Osteoblast (primary cell): ENCODE data around the gene TMEM240. TPM values are rescaled to one million over a fixed set of nuclear protein-coding genes. Genes with fewer than 3 reads are reported as not detected.
A peak's percentile ranks its signal among the peaks of the same experiment; 100 is the strongest.

Source experiments
- DNase-seq: peaks from one replicate; pipeline ENCODE4 v3.0.0; 2011; ENCODE audit warnings: low spot score, mixed read lengths; ENCODE audit not compliant: insufficient read length; ENCODE audit errors: missing footprints
- H2AFZ ChIP-seq: 2 replicates; pipeline ENCODE4 v1.6.0; 2011; ENCODE audit warnings: mild to moderate bottlenecking, low read length
- H3K27ac ChIP-seq: 2 replicates; pipeline ENCODE4 v1.5.1; 2011; ENCODE audit warnings: mild to moderate bottlenecking, low read depth, low read length, moderate library complexity
- H3K27me3 ChIP-seq: 2 replicates; pipeline ENCODE4 v1.6.0; 2012; ENCODE audit warnings: mild to moderate bottlenecking, control low read depth, inconsistent platforms, low read length, moderate library complexity; ENCODE audit not compliant: insufficient read depth
- H3K36me3 ChIP-seq: 2 replicates; pipeline ENCODE4 v1.5.1; 2011; ENCODE audit warnings: mild to moderate bottlenecking, low read length, control low read depth, moderate library complexity; ENCODE audit not compliant: insufficient read depth
- H3K4me1 ChIP-seq: 2 replicates; pipeline ENCODE4 v1.5.1; 2011; ENCODE audit warnings: mild to moderate bottlenecking, low read length, control low read depth, moderate library complexity; ENCODE audit not compliant: insufficient read depth
- H3K4me2 ChIP-seq: 2 replicates; pipeline ENCODE4 v1.6.0; 2011; ENCODE audit warnings: mild to moderate bottlenecking, low read length; ENCODE audit not compliant: insufficient read depth
- H3K4me3 ChIP-seq: fragments of 200-600 bp; sonication (generic); 3 replicates; pipeline ENCODE4 v1.5.1; 2012; ENCODE audit warnings: mild to moderate bottlenecking, low read length, inconsistent platforms; ENCODE audit not compliant: insufficient read depth
- H3K79me2 ChIP-seq: 2 replicates; pipeline ENCODE4 v1.6.0; 2012; ENCODE audit warnings: mild to moderate bottlenecking, low read length, control low read depth, inconsistent platforms; ENCODE audit not compliant: insufficient read depth
- H3K9me3 ChIP-seq: 2 replicates; pipeline ENCODE4 v1.5.1; 2011; ENCODE audit warnings: low read depth, low read length, control low read depth
- H4K20me1 ChIP-seq: 2 replicates; pipeline ENCODE4 v1.6.0; 2012; ENCODE audit warnings: mild to moderate bottlenecking, low read length, control low read depth; ENCODE audit not compliant: insufficient read depth
- total RNA-seq: library from RNA; depleted of rRNA; stranded (reverse); fragments of >200 nt; gene quantifications from 2 replicates; pipeline ENCODE4 v1.2.3, GENCODE V29; 2012
- TF ChIP-seq, protein P1 (sequence below): IDR thresholded peaks from 2 replicates; pipeline ENCODE4 v1.5.1; 2011; ENCODE audit warnings: mild to moderate bottlenecking, low read depth, low read length, moderate library complexity; ENCODE audit errors: extremely low read depth

Gene TMEM240
- 1.8 and 2.7 TPM in 2 replicates for total RNA-seq

DNA sequence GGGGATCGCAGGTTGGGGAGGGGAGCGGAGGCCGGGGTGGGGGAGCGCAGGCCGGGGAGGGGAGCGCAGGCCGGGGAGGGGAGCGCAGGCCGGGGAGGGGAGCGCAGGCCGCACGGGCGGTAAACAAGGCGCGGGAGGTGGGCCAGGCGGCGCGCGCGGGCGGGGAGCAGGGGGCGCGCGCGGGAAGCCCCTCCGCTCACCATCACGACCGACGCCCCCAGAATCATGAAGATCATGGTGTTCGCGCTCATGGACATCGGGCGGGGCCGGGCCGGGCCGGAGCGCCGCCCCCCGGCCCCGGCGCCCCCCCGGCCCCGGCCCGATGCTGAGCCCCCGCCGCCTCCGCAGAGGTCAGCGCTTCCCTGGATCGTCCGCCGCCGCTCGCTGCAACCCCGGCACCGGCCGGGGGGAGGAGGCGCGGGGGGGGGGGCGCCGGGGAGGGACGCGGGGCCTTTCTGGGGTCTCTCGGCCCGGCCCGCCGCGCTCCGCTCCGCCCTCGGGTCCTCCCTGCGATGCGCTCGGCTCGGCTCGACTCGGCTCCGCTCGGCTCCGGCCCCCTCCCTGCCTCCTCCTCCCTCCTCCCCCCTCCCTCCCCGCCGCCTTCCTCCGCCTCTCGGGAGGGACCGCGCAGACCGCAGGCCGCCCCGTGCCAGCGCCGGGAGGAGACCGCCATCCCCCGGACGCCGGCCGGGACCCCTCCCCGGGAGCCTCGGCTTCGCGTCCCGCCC, at the start of gene TMEM240:
Gene TMEM240, minus strand, starts transcription at position 535 of the 728 bp plus-strand sequence. Its CDS starts 278 bp downstream, at position 257.
- H3K79me2 ChIP-seq = peaks cover 21% of the 10 kb centered on the region
- H3K4me2 ChIP-seq = peak within 1 kb of the TSS; percentile 78
- peak within 1 kb of the TSS; percentile 72 for H3K4me3 ChIP-seq
- H3K27ac ChIP-seq = no peak within 1 kb of the TSS
- no peak within 1 kb of the TSS for H2AFZ ChIP-seq
- peak; percentile 100 for DNase-seq
- no peaks in the 10 kb centered on the region for H3K4me1 ChIP-seq
- H3K36me3 ChIP-seq = peaks cover 21% of the 10 kb centered on the region
- peaks cover 16% of the 10 kb centered on the region for H4K20me1 ChIP-seq
- H3K9me3 ChIP-seq = no peaks in the 10 kb centered on the region
- no peaks in the 10 kb centered on the region for H3K27me3 ChIP-seq
- TF ChIP-seq, protein P1, sequence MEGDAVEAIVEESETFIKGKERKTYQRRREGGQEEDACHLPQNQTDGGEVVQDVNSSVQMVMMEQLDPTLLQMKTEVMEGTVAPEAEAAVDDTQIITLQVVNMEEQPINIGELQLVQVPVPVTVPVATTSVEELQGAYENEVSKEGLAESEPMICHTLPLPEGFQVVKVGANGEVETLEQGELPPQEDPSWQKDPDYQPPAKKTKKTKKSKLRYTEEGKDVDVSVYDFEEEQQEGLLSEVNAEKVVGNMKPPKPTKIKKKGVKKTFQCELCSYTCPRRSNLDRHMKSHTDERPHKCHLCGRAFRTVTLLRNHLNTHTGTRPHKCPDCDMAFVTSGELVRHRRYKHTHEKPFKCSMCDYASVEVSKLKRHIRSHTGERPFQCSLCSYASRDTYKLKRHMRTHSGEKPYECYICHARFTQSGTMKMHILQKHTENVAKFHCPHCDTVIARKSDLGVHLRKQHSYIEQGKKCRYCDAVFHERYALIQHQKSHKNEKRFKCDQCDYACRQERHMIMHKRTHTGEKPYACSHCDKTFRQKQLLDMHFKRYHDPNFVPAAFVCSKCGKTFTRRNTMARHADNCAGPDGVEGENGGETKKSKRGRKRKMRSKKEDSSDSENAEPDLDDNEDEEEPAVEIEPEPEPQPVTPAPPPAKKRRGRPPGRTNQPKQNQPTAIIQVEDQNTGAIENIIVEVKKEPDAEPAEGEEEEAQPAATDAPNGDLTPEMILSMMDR = no peak

DNA sequence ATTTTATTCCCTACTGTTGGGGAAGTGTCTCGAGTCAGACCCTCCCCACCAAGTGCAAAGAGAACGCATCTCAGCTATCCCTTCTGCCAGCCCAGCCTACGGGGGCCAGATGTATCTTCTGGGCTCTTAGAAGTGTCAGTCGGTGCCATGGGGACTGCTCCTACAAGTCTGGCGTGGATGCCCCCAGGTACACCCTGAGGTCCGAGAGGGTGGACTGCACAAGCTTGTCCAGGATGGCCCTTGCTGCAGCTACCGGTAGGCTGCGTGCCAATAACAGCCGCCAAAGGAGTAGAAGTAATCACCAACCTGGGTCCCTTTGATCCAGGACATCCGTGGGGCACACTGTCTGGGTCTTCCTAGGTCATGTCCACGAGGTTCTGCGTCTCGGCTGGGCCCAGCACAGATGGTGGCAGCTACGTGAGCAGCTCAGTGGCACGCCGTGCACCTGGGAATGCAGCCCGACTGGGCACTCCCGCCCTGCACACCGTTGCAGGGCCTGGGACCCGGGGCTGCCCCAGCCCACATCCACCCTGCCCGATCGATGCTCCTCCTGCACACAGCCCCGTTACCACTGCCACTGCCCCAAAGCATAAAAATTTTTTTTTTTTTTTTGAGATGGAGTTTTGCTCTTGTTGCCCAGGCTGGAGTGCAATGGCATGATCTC, 43.1 kb upstream of the TMEM240 start:
- Histone ChIP-seq H4K20me1 (no peaks in the 10 kb centered on the region), H3K4me2 (no peak overlapping the region), H3K9me3 (no peaks in the 10 kb centered on the region), H2AFZ (no peak overlapping the region), H3K4me1 (no peaks in the 10 kb centered on the region), H3K36me3 (no peaks in the 10 kb centered on the region), H3K79me2 (no peaks in the 10 kb centered on the region), H3K27ac (no peak overlapping the region), H3K27me3 (peaks cover 11% of the 10 kb centered on the region), H3K4me3 (no peak overlapping the region)
- peak; percentile 51 for DNase-seq
- TF ChIP-seq, protein P1 = no peak

DNA sequence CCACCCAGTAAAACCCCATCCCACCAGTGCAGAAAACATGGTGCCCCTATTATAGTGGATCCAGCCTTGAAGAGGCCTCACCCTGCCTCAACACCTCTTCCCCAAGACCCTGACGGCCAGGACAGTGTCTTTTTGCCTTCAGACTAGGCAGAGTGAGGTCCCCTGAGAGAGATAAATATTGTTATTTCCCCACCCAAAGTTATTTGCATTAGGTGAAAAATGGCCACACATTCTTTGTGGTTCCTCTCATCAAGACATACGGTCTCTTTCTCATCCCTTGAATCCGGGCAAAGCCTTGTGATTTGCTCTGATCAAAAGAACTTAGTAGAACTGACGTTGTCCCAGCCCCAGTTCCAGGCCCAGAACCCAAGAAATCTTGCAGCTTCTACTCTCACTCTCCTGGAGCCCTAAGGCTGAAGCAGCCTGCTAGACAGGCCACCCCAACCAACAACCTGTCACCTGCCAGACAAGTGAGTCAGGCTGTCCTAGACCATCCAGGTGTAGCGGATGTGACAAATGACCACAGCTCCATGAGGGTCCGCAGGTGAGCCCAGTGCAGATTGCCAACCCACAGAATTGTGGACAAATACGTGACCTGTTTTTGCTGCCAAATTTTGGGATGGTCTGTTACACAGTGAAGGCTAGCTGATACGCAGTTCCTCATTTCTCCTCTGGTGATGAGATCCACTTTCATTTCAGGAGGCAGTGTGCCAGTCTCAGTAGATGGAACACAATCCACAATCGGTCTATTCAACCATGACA, 42.3 kb upstream of the TMEM240 start:
- TF ChIP-seq, protein P1 = no peak
- peak; percentile 64 for DNase-seq
- H3K27ac ChIP-seq = no peak overlapping the region
- no peaks in the 10 kb centered on the region for H3K36me3 ChIP-seq
- no peaks in the 10 kb centered on the region for H4K20me1 ChIP-seq
- H3K4me2 ChIP-seq = no peak overlapping the region
- no peaks in the 10 kb centered on the region for H3K9me3 ChIP-seq
- H3K4me3 ChIP-seq = no peak overlapping the region
- H2AFZ ChIP-seq = no peak overlapping the region
- H3K79me2 ChIP-seq = no peaks in the 10 kb centered on the region
- peaks cover 11% of the 10 kb centered on the region for H3K27me3 ChIP-seq
- H3K4me1 ChIP-seq = no peaks in the 10 kb centered on the region
